GM19468 (cell line): Measurements from ENCODE around the gene RETREG2.

Source experiments
- ATAC-seq: cut with Tn5 transposase; IDR thresholded peaks from one replicate; pipeline ENCODE4 v1.9.1; 2021; ENCODE audit warnings: mild to moderate bottlenecking, moderate library complexity, moderate number of reproducible peaks; ENCODE audit not compliant: unreplicated experiment; ENCODE audit errors: extremely low read depth

RETREG2 gene

GRCh38 chr2:219177552-219178376 lies at the start of gene RETREG2:
Gene RETREG2, plus strand, starts transcription at chr2:219178275. Its CDS starts 78 bp downstream, at chr2:219178353.
- peak; percentile 8 for ATAC-seq

- no peak for ATAC-seq
These were observed 49.7 kb upstream of the RETREG2 start for GRCh38 chr2:219128396-219128795.

GRCh38 chr2:219129589-219129988 lies 48.5 kb upstream of the RETREG2 start:
- ATAC-seq: no peak

- ATAC-seq: no peak
These were observed 46.7 kb upstream of the RETREG2 start for GRCh38 chr2:219131327-219131726.

GRCh38 chr2:219131744-219132143 lies 46.3 kb upstream of the RETREG2 start:
- no peak for ATAC-seq

GRCh38 chr2:219133976-219134375 lies 44.1 kb upstream of the RETREG2 start:
- ATAC-seq: no peak

- ATAC-seq: no peak
These were observed 37.4 kb upstream of the RETREG2 start for GRCh38 chr2:219140722-219141121.

GRCh38 chr2:219142329-219142728 lies 35.7 kb upstream of the RETREG2 start:
- ATAC-seq: no peak

- no peak for ATAC-seq
These were observed 28.4 kb upstream of the RETREG2 start for GRCh38 chr2:219149667-219150066.

- ATAC-seq: no peak
These were observed 22.9 kb upstream of the RETREG2 start for GRCh38 chr2:219155054-219155644.

- ATAC-seq: no peak
These were observed 20.7 kb upstream of the RETREG2 start for GRCh38 chr2:219157396-219157795.

- ATAC-seq: no peak
These were observed 20.1 kb upstream of the RETREG2 start for GRCh38 chr2:219158025-219158424.

- no peak for ATAC-seq
These were observed 19.5 kb upstream of the RETREG2 start for GRCh38 chr2:219158586-219158985.

- ATAC-seq: no peak
These were observed 18.3 kb upstream of the RETREG2 start for GRCh38 chr2:219159771-219160185.

- ATAC-seq: peak; percentile 81
These were observed 17.7 kb upstream of the RETREG2 start, which contains the start of gene NHEJ1 for GRCh38 chr2:219160186-219161017. Gene NHEJ1, minus strand, starts transcription at chr2:219160815. Its CDS starts 2,453 bp downstream, at chr2:219158362.

GRCh38 chr2:219161097-219161496 lies 17.0 kb upstream of the RETREG2 start:
- ATAC-seq: no peak

GRCh38 chr2:219163156-219163555 lies 14.9 kb upstream of the RETREG2 start:
- no peak for ATAC-seq

GRCh38 chr2:219165058-219165911 lies 12.8 kb upstream of the RETREG2 start:
- no peak for ATAC-seq

- no peak for ATAC-seq
These were observed 10.1 kb upstream of the RETREG2 start for GRCh38 chr2:219167997-219168396.

- no peak for ATAC-seq
These were observed 9.5 kb upstream of the RETREG2 start for GRCh38 chr2:219168526-219168925.
